OCI-LY7 (cell line): ENCODE data around the gene EGR4. TPM values are rescaled to one million over a fixed set of nuclear protein-coding genes. Genes with fewer than 3 reads are reported as not detected.

Experiments
- BruUV-seq: library from RNA; stranded (reverse); fragments of 400-500 nt; replicated peaks from 2 replicates; lab custom pipeline; 2021; lab: Mats Ljungman, UMichigan
- CTCF ChIA-PET: fragments of 300-600 bp; sonication (Branson Sonifier 250); formaldehyde crosslinking; loops from one replicate; lab custom pipeline; 2022; ENCODE audit warnings: antibody characterized with exemption; ENCODE audit not compliant: unreplicated experiment; lab: Charles Lee
- POLR2A ChIA-PET: fragments of 300-600 bp; sonication (Branson Sonifier 250); formaldehyde crosslinking; loops from one replicate; lab custom pipeline; 2022; ENCODE audit warnings: antibody characterized with exemption; lab: Charles Lee
- DNase-seq: peaks from one replicate; pipeline ENCODE4 v3.0.0-alpha.2; 2015; ENCODE audit warnings: low spot score
- H2AFZ ChIP-seq: fragments of 200-600 bp; sonication (generic), shearing (Covaris generic); 2 replicates; pipeline ENCODE4 v1.6.1; 2014; ENCODE audit warnings: mild to moderate bottlenecking, antibody characterized with exemption, low read length, moderate library complexity
- H3K27ac ChIP-seq: fragments of 200-600 bp; sonication (generic); 2 replicates; pipeline ENCODE4 v1.5.1; 2014; ENCODE audit warnings: mixed run types, low read depth, mild to moderate bottlenecking, moderate library complexity, low read length, inconsistent platforms; ENCODE audit not compliant: poor library complexity, severe bottlenecking
- H3K36me3 ChIP-seq: fragments of 200-600 bp; sonication (generic); 2 replicates; pipeline ENCODE4 v1.6.1; 2014; ENCODE audit warnings: mild to moderate bottlenecking, antibody characterized with exemption, low read length, moderate library complexity, mixed read lengths; ENCODE audit not compliant: insufficient read depth
- H3K4me1 ChIP-seq: fragments of 200-600 bp; sonication (generic); 2 replicates; pipeline ENCODE4 v1.5.1; 2014; ENCODE audit warnings: mild to moderate bottlenecking, low read length; ENCODE audit not compliant: insufficient read depth, poor library complexity, severe bottlenecking
- H3K4me2 ChIP-seq: fragments of 200-600 bp; sonication (generic); 2 replicates; pipeline ENCODE4 v1.6.1; 2014; ENCODE audit warnings: mild to moderate bottlenecking, low read length
- H3K4me3 ChIP-seq: fragments of 200-600 bp; sonication (generic); 2 replicates; pipeline ENCODE4 v1.5.1; 2014; ENCODE audit warnings: mild to moderate bottlenecking, low read depth, low read length; ENCODE audit not compliant: poor library complexity, severe bottlenecking
- H3K79me2 ChIP-seq: fragments of 200-600 bp; sonication (generic); 2 replicates; pipeline ENCODE4 v1.6.1; 2016; ENCODE audit warnings: low read depth, mild to moderate bottlenecking, low read length, moderate library complexity, mixed read lengths; ENCODE audit not compliant: insufficient read depth
- H3K9me2 ChIP-seq: fragments of 200-600 bp; sonication (generic); 2 replicates; pipeline ENCODE4 v1.6.1; 2016; ENCODE audit warnings: mild to moderate bottlenecking, low read length, mixed read lengths; ENCODE audit not compliant: insufficient read depth
- H3K9me3 ChIP-seq: fragments of 200-600 bp; sonication (generic); 2 replicates; pipeline ENCODE4 v1.6.1; 2014; ENCODE audit warnings: mild to moderate bottlenecking, mixed run types, low read length, mixed read lengths
- H4K20me1 ChIP-seq: fragments of 200-600 bp; sonication (generic); 2 replicates; pipeline ENCODE4 v1.6.1; 2014; ENCODE audit warnings: mild to moderate bottlenecking, antibody characterized with exemption, low read length, moderate library complexity, mixed read lengths; ENCODE audit not compliant: insufficient read depth
- EZH2phosphoT487 ChIP-seq: fragments of 200-600 bp; sonication (generic); IDR thresholded peaks from 2 replicates; pipeline ENCODE4 v1.6.1; 2018; ENCODE audit warnings: low read depth, borderline replicate concordance, mild to moderate bottlenecking, mixed run types, antibody characterized with exemption, low read length, moderate library complexity, mixed read lengths
- intact Hi-C: fragments of 100-400 bp; cut with micrococcal nuclease; formaldehyde crosslinking; loops from one replicate; pipeline ENCODE4 v1.10.0; 2022; ENCODE audit not compliant: unreplicated experiment
- total RNA-seq, 2 experiments: library from RNA; depleted of rRNA in 1 of 2; stranded (reverse); fragments of >200 nt in 1 of 2; shearing (Covaris generic) in 1 of 2; gene quantifications; 2 replicates each; pipeline ENCODE4 v1.2.3, GENCODE V29; 2014 to 2022
- TF ChIP-seq, protein P1 (sequence below): fragments of 200-600 bp; sonication (generic); conservative IDR thresholded peaks from 2 replicates; pipeline ENCODE4 v1.5.1; 2014; ENCODE audit warnings: mild to moderate bottlenecking, antibody characterized with exemption, low read length, moderate library complexity, mixed read lengths

EGR4 gene
- total RNA-seq, 2 experiments from 2014 or later = not detected

DNA sequence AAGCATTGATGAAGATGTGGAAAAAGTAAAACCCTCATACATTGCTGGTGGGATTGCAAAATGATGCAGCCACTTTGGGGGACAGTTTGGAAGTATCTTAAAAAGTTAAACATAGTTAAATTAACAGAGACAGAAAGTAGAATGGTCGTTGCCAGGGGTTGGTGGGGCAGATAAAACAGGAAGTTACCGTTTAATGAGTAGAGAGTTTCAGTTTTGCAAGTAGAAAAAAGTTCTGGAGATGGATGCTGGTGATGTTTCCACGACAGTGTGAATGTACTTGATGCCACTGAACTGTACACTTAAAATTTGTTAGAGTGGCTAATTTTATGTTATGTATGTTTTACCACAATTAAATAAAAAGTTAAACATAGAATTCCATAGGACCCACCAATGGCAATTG, 44.5 kb upstream of the EGR4 start:
- no TSS peak for BruUV-seq
- no peaks in the 10 kb centered on the region for H3K79me2 ChIP-seq
- peaks cover 5% of the 10 kb centered on the region; the same call in 1 of the 2 replicates for H3K9me3 ChIP-seq
- H3K27ac ChIP-seq = no peak overlapping the region
- H3K9me2 ChIP-seq = no peaks in the 10 kb centered on the region
- H3K4me3 ChIP-seq = no peak overlapping the region
- no peaks in the 10 kb centered on the region for H3K36me3 ChIP-seq
- TF ChIP-seq, protein P1, sequence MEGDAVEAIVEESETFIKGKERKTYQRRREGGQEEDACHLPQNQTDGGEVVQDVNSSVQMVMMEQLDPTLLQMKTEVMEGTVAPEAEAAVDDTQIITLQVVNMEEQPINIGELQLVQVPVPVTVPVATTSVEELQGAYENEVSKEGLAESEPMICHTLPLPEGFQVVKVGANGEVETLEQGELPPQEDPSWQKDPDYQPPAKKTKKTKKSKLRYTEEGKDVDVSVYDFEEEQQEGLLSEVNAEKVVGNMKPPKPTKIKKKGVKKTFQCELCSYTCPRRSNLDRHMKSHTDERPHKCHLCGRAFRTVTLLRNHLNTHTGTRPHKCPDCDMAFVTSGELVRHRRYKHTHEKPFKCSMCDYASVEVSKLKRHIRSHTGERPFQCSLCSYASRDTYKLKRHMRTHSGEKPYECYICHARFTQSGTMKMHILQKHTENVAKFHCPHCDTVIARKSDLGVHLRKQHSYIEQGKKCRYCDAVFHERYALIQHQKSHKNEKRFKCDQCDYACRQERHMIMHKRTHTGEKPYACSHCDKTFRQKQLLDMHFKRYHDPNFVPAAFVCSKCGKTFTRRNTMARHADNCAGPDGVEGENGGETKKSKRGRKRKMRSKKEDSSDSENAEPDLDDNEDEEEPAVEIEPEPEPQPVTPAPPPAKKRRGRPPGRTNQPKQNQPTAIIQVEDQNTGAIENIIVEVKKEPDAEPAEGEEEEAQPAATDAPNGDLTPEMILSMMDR = no peak
- TF ChIP-seq EZH2phosphoT487 = no peak
- ChIA-PET POLR2A (no interaction called here), CTCF (no interaction called here)
- H3K4me1 ChIP-seq = peaks cover 20% of the 10 kb centered on the region
- intact Hi-C loops = no loop called here
- H2AFZ ChIP-seq = peak overlapping the region; percentile 37; the same call in 1 of the 2 replicates
- H4K20me1 ChIP-seq = no peaks in the 10 kb centered on the region
- H3K4me2 ChIP-seq = peak overlapping the region; percentile 1
- DNase-seq = peak; percentile 11

DNA sequence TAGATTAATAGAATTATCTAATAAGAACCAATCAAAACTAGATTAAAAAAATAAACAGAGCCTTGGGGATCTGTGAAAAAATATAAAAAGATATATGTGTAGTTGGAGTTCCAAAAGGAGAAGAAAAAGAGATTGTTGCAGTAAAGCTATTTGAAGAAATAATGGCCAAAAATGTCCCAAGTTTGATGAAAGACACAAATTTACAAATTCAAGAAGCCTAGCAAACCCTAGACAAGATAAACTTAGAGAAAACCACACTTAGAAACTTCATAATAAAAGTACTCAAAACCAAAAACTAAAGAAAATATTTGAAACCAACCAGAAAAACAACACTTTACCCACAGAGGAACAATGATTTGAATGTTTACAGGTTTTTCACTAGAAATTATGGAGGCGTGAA, 41.3 kb upstream of the EGR4 start:
- Histone ChIP-seq H3K79me2 (no peaks in the 10 kb centered on the region), H3K9me2 (no peaks in the 10 kb centered on the region), H3K4me2 (no peak overlapping the region), H3K4me3 (no peak overlapping the region), H3K36me3 (no peaks in the 10 kb centered on the region), H3K27ac (no peak overlapping the region), H3K9me3 (peaks cover 5% of the 10 kb centered on the region; the same call in 1 of the 2 replicates), H3K4me1 (peaks cover 19% of the 10 kb centered on the region), H2AFZ (no peak overlapping the region), H4K20me1 (no peaks in the 10 kb centered on the region)
- intact Hi-C loops = no loop called here
- no peak for TF ChIP-seq EZH2phosphoT487
- TF ChIP-seq, protein P1 = no peak
- BruUV-seq = no TSS peak
- CTCF ChIA-PET = no interaction called here
- POLR2A ChIA-PET = interaction anchor here (0.6 to 1.0 kb wide), 2 partner anchors 44 to 47 kb away, joined by 3 read pairs; no protein-coding TSS in a partner anchor
- DNase-seq = no peak

DNA sequence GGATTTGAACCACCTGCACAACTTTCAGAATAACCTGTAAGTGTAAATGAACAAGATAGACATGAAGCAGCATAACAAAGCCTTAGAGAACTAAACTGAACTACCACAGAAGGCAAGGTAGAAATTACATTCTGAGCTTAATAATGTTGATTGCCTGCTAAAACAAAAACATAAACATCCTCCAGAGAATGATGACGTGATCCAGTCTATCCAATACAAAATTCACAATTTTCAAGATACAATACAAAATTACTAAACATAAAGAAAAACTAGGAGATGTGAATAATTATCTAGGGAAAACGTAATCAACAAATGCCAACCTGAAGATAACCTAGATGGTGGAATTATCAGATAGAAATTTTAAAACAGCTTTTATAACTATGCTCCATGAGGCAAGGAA, 40.7 kb upstream of the EGR4 start:
- BruUV-seq = no TSS peak
- no peaks in the 10 kb centered on the region for H3K36me3 ChIP-seq
- no peaks in the 10 kb centered on the region for H3K79me2 ChIP-seq
- TF ChIP-seq EZH2phosphoT487 = no peak
- TF ChIP-seq, protein P1 = no peak
- H3K27ac ChIP-seq = no peak overlapping the region
- no peak overlapping the region for H2AFZ ChIP-seq
- intact Hi-C loops = no loop called here
- no peak overlapping the region for H3K4me2 ChIP-seq
- H3K4me3 ChIP-seq = no peak overlapping the region
- ChIA-PET CTCF (no interaction called here), POLR2A (interaction anchor here (0.6 to 0.7 kb wide), 2 partner anchors 34 to 47 kb away, joined by 3 read pairs; no protein-coding TSS in a partner anchor)
- H3K4me1 ChIP-seq = peaks cover 16% of the 10 kb centered on the region
- DNase-seq = no peak
- no peaks in the 10 kb centered on the region for H3K9me2 ChIP-seq
- peaks cover 5% of the 10 kb centered on the region; the same call in 1 of the 2 replicates for H3K9me3 ChIP-seq
- H4K20me1 ChIP-seq = no peaks in the 10 kb centered on the region
